HEK293 (cell line): Measurements from ENCODE around the gene DNMT3L.
A peak's percentile ranks its signal among the peaks of the same experiment; 100 is the strongest.

Experiments used
- BCL11A ChIP-seq: fragments of 450-650 bp; formaldehyde crosslinking; IDR thresholded peaks from 2 replicates; pipeline ENCODE4 v1.5.1; 2016; ENCODE audit warnings: low read depth, missing biosample characterization, missing genetic modification characterization
- GLI2 ChIP-seq: fragments of 450-650 bp; formaldehyde crosslinking; IDR thresholded peaks from 2 replicates; pipeline ENCODE4; 2017; ENCODE audit warnings: missing biosample characterization, missing genetic modification characterization, low read depth, borderline replicate concordance
- GLIS2 ChIP-seq: fragments of 450-650 bp; formaldehyde crosslinking; IDR thresholded peaks from 2 replicates; pipeline ENCODE4 v1.5.1; 2016; ENCODE audit warnings: missing biosample characterization, missing genetic modification characterization
- PRDM1 ChIP-seq: fragments of 450-650 bp; formaldehyde crosslinking; IDR thresholded peaks from 2 replicates; pipeline ENCODE4; 2016; ENCODE audit warnings: missing biosample characterization, missing genetic modification characterization
- ZBTB20 ChIP-seq: fragments of 450-650 bp; formaldehyde crosslinking; IDR thresholded peaks from 2 replicates; pipeline ENCODE4 v1.5.1; 2016; ENCODE audit warnings: missing biosample characterization, missing genetic modification characterization
- ZFP37 ChIP-seq: fragments of 450-650 bp; formaldehyde crosslinking; IDR thresholded peaks from 2 replicates; pipeline ENCODE4 v1.5.1; 2016; ENCODE audit warnings: missing biosample characterization, missing genetic modification characterization
- ZFP69B ChIP-seq: fragments of 450-650 bp; formaldehyde crosslinking; IDR thresholded peaks from 2 replicates; pipeline ENCODE4 v1.5.1; 2016; ENCODE audit warnings: missing biosample characterization, missing genetic modification characterization
- ZIC2 ChIP-seq: fragments of 450-650 bp; formaldehyde crosslinking; IDR thresholded peaks from 2 replicates; pipeline ENCODE4 v1.5.1; 2016; ENCODE audit warnings: missing biosample characterization, missing genetic modification characterization
- ZNF133 ChIP-seq: fragments of 450-650 bp; formaldehyde crosslinking; IDR thresholded peaks from 2 replicates; pipeline ENCODE4 v1.5.1; 2016; ENCODE audit warnings: missing biosample characterization, missing genetic modification characterization
- ZNF292 ChIP-seq: fragments of 450-650 bp; formaldehyde crosslinking; IDR thresholded peaks from 2 replicates; pipeline ENCODE4 v1.5.1; 2016; ENCODE audit warnings: low read depth, missing biosample characterization, missing genetic modification characterization, borderline replicate concordance
- ZNF311 ChIP-seq: fragments of 450-650 bp; formaldehyde crosslinking; IDR thresholded peaks from 2 replicates; pipeline ENCODE4 v1.5.1; 2017; ENCODE audit warnings: missing biosample characterization, missing genetic modification characterization, borderline replicate concordance
- ZNF350 ChIP-seq: fragments of 450-650 bp; formaldehyde crosslinking; IDR thresholded peaks from 2 replicates; pipeline ENCODE4 v1.5.0; 2017; ENCODE audit warnings: missing biosample characterization, mild to moderate bottlenecking, missing genetic modification characterization
- ZNF501 ChIP-seq: fragments of 450-650 bp; formaldehyde crosslinking; IDR thresholded peaks from 2 replicates; pipeline ENCODE4 v1.5.1; 2016; ENCODE audit warnings: missing biosample characterization, missing genetic modification characterization
- ZNF544 ChIP-seq: fragments of 450-650 bp; formaldehyde crosslinking; IDR thresholded peaks from 2 replicates; pipeline ENCODE4 v1.5.0; 2017; ENCODE audit warnings: missing biosample characterization, missing genetic modification characterization
- ZNF596 ChIP-seq: fragments of 450-650 bp; IDR thresholded peaks from 2 replicates; pipeline ENCODE4 v1.5.0; 2018; ENCODE audit warnings: missing biosample characterization, mild to moderate bottlenecking, missing genetic modification characterization, moderate library complexity
- ZNF776 ChIP-seq: fragments of 450-650 bp; formaldehyde crosslinking; IDR thresholded peaks from 2 replicates; pipeline ENCODE4 v1.5.0; 2017; ENCODE audit warnings: missing biosample characterization, missing genetic modification characterization, borderline replicate concordance
- ZNF777 ChIP-seq: fragments of 450-650 bp; formaldehyde crosslinking; IDR thresholded peaks from 2 replicates; pipeline ENCODE4 v1.5.1; 2017; ENCODE audit warnings: missing biosample characterization, missing genetic modification characterization, borderline replicate concordance
- ZNF792 ChIP-seq: fragments of 450-650 bp; formaldehyde crosslinking; IDR thresholded peaks from 2 replicates; pipeline ENCODE4 v1.5.1; 2016; ENCODE audit warnings: missing biosample characterization, missing genetic modification characterization
- TF ChIP-seq, protein P1 (sequence below): fragments of 450-650 bp; formaldehyde crosslinking; IDR thresholded peaks from 2 replicates; pipeline ENCODE4 v1.5.1; 2017; ENCODE audit warnings: missing biosample characterization, missing genetic modification characterization
- TF ChIP-seq, protein P2 (sequence below): fragments of 450-650 bp; IDR thresholded peaks from 2 replicates; pipeline ENCODE4 v1.5.1; 2018; ENCODE audit warnings: missing biosample characterization, mild to moderate bottlenecking, missing genetic modification characterization
- TF ChIP-seq, protein P3 (sequence below): fragments of 450-650 bp; formaldehyde crosslinking; IDR thresholded peaks from 2 replicates; pipeline ENCODE4 v1.5.1; 2016; ENCODE audit warnings: missing biosample characterization, missing genetic modification characterization
- TF ChIP-seq, protein P4 (sequence below): fragments of 450-650 bp; formaldehyde crosslinking; IDR thresholded peaks from 2 replicates; pipeline ENCODE4 v1.5.1; 2017; ENCODE audit warnings: missing biosample characterization, missing genetic modification characterization
- TF ChIP-seq, protein P5 (sequence below): fragments of 450-650 bp; formaldehyde crosslinking; IDR thresholded peaks from 2 replicates; pipeline ENCODE4 v1.5.1; 2016; ENCODE audit warnings: missing biosample characterization, missing genetic modification characterization
- TF ChIP-seq, protein P6 (sequence below): sonication (generic); formaldehyde crosslinking; IDR thresholded peaks from 2 replicates; pipeline ENCODE4 v1.8.1; 2022; ENCODE audit warnings: mild to moderate bottlenecking, moderate library complexity, missing genetic modification reagents
- TF ChIP-seq, protein P7 (sequence below): fragments of 450-650 bp; formaldehyde crosslinking; IDR thresholded peaks from 2 replicates; pipeline ENCODE4 v1.5.1; 2016; ENCODE audit warnings: missing biosample characterization, missing genetic modification characterization, low read depth

The DNMT3L gene

DNA sequence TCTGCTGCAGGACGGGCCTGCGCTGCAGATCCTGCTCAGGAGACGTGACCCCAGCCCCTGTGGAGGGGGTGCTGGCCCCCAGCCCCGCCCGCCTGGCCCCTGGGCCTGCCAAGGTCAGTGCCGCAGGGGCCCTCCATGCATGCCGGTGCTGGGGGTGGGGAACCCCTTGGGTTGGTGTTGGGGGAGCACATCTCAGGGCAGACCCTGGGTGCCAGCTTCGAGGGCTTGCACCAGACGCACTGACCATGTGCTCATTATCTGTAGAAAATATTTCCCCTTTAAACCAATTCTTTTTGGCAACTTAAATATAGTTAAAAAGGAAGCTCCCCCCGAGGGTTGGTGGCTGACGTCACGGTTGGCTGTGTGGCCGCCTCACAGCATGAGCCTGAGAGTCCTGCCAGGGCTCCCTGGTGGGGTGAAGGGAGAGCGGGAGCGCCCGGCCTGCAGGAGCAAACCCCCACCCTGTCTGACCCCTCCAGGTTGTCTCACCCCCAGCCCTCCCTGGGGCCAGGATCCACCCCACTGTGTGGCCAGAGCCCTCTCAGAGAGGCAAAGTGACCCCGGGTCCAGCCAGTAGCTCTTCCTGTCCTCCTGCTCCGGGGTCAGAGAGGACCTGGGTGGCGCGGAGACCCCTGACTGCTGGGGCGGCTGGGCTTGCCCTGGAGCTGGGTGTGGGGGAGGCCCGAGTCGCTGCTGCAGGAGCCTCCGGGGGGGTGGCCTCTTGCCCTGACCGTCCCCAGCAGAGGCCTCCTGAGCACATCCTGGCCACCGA, 32.9 kb upstream of the DNMT3L start (continued):
- TF ChIP-seq PRDM1 (tag by site-specific recombination), result no peak
- no peak for TF ChIP-seq ZNF501
- no peak for TF ChIP-seq ZNF292 (tag by site-specific recombination)
- peak; percentile 61; the same call in 1 of the 2 replicates for TF ChIP-seq ZFP69B (tag by site-specific recombination)
- peak; percentile 53 for TF ChIP-seq GLIS2 (tag by site-specific recombination)
- TF ChIP-seq, protein P1, sequence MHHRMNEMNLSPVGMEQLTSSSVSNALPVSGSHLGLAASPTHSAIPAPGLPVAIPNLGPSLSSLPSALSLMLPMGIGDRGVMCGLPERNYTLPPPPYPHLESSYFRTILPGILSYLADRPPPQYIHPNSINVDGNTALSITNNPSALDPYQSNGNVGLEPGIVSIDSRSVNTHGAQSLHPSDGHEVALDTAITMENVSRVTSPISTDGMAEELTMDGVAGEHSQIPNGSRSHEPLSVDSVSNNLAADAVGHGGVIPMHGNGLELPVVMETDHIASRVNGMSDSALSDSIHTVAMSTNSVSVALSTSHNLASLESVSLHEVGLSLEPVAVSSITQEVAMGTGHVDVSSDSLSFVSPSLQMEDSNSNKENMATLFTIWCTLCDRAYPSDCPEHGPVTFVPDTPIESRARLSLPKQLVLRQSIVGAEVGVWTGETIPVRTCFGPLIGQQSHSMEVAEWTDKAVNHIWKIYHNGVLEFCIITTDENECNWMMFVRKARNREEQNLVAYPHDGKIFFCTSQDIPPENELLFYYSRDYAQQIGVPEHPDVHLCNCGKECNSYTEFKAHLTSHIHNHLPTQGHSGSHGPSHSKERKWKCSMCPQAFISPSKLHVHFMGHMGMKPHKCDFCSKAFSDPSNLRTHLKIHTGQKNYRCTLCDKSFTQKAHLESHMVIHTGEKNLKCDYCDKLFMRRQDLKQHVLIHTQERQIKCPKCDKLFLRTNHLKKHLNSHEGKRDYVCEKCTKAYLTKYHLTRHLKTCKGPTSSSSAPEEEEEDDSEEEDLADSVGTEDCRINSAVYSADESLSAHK (tag by site-specific recombination), result no peak
- 0 out of 2 replicates have a peak, but pooled peaks have one; percentile 19 for TF ChIP-seq BCL11A (tag by site-specific recombination)
- TF ChIP-seq, protein P2, sequence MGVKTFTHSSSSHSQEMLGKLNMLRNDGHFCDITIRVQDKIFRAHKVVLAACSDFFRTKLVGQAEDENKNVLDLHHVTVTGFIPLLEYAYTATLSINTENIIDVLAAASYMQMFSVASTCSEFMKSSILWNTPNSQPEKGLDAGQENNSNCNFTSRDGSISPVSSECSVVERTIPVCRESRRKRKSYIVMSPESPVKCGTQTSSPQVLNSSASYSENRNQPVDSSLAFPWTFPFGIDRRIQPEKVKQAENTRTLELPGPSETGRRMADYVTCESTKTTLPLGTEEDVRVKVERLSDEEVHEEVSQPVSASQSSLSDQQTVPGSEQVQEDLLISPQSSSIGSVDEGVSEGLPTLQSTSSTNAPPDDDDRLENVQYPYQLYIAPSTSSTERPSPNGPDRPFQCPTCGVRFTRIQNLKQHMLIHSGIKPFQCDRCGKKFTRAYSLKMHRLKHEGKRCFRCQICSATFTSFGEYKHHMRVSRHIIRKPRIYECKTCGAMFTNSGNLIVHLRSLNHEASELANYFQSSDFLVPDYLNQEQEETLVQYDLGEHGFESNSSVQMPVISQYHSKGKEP, result no peak
- TF ChIP-seq GLI2 (tag by site-specific recombination), result no peak
- TF ChIP-seq ZNF133, result no peak
- TF ChIP-seq, protein P3, sequence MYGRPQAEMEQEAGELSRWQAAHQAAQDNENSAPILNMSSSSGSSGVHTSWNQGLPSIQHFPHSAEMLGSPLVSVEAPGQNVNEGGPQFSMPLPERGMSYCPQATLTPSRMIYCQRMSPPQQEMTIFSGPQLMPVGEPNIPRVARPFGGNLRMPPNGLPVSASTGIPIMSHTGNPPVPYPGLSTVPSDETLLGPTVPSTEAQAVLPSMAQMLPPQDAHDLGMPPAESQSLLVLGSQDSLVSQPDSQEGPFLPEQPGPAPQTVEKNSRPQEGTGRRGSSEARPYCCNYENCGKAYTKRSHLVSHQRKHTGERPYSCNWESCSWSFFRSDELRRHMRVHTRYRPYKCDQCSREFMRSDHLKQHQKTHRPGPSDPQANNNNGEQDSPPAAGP (tag by site-specific recombination), result 0 out of 2 replicates have a peak, but pooled peaks have one; percentile 54
- no peak for TF ChIP-seq ZNF311 (tag by site-specific recombination)
- TF ChIP-seq, protein P4, sequence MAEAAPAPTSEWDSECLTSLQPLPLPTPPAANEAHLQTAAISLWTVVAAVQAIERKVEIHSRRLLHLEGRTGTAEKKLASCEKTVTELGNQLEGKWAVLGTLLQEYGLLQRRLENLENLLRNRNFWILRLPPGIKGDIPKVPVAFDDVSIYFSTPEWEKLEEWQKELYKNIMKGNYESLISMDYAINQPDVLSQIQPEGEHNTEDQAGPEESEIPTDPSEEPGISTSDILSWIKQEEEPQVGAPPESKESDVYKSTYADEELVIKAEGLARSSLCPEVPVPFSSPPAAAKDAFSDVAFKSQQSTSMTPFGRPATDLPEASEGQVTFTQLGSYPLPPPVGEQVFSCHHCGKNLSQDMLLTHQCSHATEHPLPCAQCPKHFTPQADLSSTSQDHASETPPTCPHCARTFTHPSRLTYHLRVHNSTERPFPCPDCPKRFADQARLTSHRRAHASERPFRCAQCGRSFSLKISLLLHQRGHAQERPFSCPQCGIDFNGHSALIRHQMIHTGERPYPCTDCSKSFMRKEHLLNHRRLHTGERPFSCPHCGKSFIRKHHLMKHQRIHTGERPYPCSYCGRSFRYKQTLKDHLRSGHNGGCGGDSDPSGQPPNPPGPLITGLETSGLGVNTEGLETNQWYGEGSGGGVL (tag by site-specific recombination), result peak; percentile 15; the same call in 1 of the 2 replicates
- TF ChIP-seq, protein P5, sequence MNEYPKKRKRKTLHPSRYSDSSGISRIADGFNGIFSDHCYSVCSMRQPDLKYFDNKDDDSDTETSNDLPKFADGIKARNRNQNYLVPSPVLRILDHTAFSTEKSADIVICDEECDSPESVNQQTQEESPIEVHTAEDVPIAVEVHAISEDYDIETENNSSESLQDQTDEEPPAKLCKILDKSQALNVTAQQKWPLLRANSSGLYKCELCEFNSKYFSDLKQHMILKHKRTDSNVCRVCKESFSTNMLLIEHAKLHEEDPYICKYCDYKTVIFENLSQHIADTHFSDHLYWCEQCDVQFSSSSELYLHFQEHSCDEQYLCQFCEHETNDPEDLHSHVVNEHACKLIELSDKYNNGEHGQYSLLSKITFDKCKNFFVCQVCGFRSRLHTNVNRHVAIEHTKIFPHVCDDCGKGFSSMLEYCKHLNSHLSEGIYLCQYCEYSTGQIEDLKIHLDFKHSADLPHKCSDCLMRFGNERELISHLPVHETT, result no peak
- TF ChIP-seq ZNF544, result no peak
- TF ChIP-seq ZIC2 (tag by site-specific recombination), result peak; percentile 91
- TF ChIP-seq ZNF776 (tag by site-specific recombination), result no peak
- TF ChIP-seq ZBTB20, result no peak
- TF ChIP-seq ZNF792, result no peak
- TF ChIP-seq ZFP37, result no peak
- TF ChIP-seq ZNF350, result no peak
- TF ChIP-seq, protein P6, sequence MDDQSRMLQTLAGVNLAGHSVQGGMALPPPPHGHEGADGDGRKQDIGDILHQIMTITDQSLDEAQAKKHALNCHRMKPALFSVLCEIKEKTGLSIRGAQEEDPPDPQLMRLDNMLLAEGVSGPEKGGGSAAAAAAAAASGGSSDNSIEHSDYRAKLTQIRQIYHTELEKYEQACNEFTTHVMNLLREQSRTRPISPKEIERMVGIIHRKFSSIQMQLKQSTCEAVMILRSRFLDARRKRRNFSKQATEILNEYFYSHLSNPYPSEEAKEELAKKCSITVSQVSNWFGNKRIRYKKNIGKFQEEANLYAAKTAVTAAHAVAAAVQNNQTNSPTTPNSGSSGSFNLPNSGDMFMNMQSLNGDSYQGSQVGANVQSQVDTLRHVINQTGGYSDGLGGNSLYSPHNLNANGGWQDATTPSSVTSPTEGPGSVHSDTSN (CRISPR knock-in tag), result no peak
- TF ChIP-seq, protein P7, sequence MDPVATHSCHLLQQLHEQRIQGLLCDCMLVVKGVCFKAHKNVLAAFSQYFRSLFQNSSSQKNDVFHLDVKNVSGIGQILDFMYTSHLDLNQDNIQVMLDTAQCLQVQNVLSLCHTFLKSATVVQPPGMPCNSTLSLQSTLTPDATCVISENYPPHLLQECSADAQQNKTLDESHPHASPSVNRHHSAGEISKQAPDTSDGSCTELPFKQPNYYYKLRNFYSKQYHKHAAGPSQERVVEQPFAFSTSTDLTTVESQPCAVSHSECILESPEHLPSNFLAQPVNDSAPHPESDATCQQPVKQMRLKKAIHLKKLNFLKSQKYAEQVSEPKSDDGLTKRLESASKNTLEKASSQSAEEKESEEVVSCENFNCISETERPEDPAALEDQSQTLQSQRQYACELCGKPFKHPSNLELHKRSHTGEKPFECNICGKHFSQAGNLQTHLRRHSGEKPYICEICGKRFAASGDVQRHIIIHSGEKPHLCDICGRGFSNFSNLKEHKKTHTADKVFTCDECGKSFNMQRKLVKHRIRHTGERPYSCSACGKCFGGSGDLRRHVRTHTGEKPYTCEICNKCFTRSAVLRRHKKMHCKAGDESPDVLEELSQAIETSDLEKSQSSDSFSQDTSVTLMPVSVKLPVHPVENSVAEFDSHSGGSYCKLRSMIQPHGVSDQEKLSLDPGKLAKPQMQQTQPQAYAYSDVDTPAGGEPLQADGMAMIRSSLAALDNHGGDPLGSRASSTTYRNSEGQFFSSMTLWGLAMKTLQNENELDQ (tag by site-specific recombination), result no peak
- no peak for TF ChIP-seq ZNF596 (tag by site-specific recombination)
- TF ChIP-seq ZNF777 (tag by site-specific recombination), result no peak
